Type B pancreatic cell (in vitro differentiated cells): Measurements from ENCODE around the gene CDKN2B. TPM values are rescaled to one million over a fixed set of nuclear protein-coding genes. Genes with fewer than 3 reads are reported as not detected.

Source experiments
- DNase-seq: peaks from one replicate; pipeline ENCODE4 v3.0.0; 2021; ENCODE audit warnings: mixed read lengths; ENCODE audit not compliant: unreplicated experiment; ENCODE audit errors: extremely low spot score
- H3K27ac Mint-ChIP-seq: 2 replicates; pipeline ENCODE4 v1.8.0; 2021; ENCODE audit warnings: mild to moderate bottlenecking, mixed read lengths
- H3K27me3 Mint-ChIP-seq: 2 replicates; pipeline ENCODE4 v1.8.0; 2021; ENCODE audit warnings: mixed read lengths
- H3K36me3 Mint-ChIP-seq: 2 replicates; pipeline ENCODE4 v1.8.0; 2021; ENCODE audit warnings: mixed read lengths
- H3K4me1 Mint-ChIP-seq: one replicate; pipeline ENCODE4 v1.8.0; 2021; ENCODE audit warnings: mixed read lengths; ENCODE audit not compliant: unreplicated experiment
- H3K4me3 Mint-ChIP-seq: 2 replicates; pipeline ENCODE4 v1.8.0; 2021; ENCODE audit warnings: mild to moderate bottlenecking, mixed read lengths
- H3K9me3 Mint-ChIP-seq: 2 replicates; pipeline ENCODE4 v1.8.0; 2021; ENCODE audit warnings: mixed read lengths
- total RNA-seq: library from RNA; stranded (reverse); gene quantifications from 2 replicates; pipeline ENCODE4 v1.2.1, GENCODE V29; 2021; ENCODE audit warnings: low replicate concordance
- TF ChIP-seq, protein P1 (sequence below): fragments of 200-600 bp; sonication (generic); conservative IDR thresholded peaks from 2 replicates; pipeline ENCODE4 v1.5.0; 2021; ENCODE audit warnings: antibody characterized with exemption, mild to moderate bottlenecking

The CDKN2B gene
- total RNA-seq, 1 donor from 2014 or later: 18.4 TPM

- no peak for DNase-seq
- peaks cover 98% of the 10 kb centered on the region for H3K27me3 Mint-ChIP-seq
- TF ChIP-seq, protein P1, sequence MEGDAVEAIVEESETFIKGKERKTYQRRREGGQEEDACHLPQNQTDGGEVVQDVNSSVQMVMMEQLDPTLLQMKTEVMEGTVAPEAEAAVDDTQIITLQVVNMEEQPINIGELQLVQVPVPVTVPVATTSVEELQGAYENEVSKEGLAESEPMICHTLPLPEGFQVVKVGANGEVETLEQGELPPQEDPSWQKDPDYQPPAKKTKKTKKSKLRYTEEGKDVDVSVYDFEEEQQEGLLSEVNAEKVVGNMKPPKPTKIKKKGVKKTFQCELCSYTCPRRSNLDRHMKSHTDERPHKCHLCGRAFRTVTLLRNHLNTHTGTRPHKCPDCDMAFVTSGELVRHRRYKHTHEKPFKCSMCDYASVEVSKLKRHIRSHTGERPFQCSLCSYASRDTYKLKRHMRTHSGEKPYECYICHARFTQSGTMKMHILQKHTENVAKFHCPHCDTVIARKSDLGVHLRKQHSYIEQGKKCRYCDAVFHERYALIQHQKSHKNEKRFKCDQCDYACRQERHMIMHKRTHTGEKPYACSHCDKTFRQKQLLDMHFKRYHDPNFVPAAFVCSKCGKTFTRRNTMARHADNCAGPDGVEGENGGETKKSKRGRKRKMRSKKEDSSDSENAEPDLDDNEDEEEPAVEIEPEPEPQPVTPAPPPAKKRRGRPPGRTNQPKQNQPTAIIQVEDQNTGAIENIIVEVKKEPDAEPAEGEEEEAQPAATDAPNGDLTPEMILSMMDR: no peak
- H3K4me3 Mint-ChIP-seq: no peak overlapping the region
- H3K4me1 Mint-ChIP-seq: no peaks in the 10 kb centered on the region
- H3K27ac Mint-ChIP-seq: no peak overlapping the region
- H3K9me3 Mint-ChIP-seq: no peaks in the 10 kb centered on the region
- no peaks in the 10 kb centered on the region for H3K36me3 Mint-ChIP-seq
Observed at GRCh38 chr9:21982391-21982790, 26.7 kb downstream of the CDKN2B start.

GRCh38 chr9:21976334-21976875, 32.7 kb downstream of the CDKN2B start:
- Mint-ChIP-seq H3K27me3 (peaks cover 98% of the 10 kb centered on the region), H3K9me3 (no peaks in the 10 kb centered on the region), H3K4me1 (peaks cover 5% of the 10 kb centered on the region), H3K27ac (no peak overlapping the region), H3K4me3 (no peak overlapping the region), H3K36me3 (no peaks in the 10 kb centered on the region)
- DNase-seq: no peak
- TF ChIP-seq, protein P1: no peak

DNA sequence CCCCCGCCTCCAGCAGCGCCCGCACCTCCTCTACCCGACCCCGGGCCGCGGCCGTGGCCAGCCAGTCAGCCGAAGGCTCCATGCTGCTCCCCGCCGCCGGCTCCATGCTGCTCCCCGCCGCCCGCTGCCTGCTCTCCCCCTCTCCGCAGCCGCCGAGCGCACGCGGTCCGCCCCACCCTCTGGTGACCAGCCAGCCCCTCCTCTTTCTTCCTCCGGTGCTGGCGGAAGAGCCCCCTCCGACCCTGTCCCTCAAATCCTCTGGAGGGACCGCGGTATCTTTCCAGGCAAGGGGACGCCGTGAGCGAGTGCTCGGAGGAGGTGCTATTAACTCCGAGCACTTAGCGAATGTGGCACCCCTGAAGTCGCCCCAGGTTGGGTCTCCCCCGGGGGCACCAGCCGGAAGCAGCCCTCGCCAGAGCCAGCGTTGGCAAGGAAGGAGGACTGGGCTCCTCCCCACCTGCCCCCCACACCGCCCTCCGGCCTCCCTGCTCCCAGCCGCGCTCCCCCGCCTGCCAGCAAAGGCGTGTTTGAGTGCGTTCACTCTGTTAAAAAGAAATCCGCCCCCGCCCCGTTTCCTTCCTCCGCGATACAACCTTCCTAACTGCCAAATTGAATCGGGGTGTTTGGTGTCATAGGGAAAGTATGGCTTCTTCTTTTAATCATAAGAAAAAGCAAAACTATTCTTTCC, 34.2 kb downstream of the CDKN2B start:
- Mint-ChIP-seq H3K36me3 (peaks cover 2% of the 10 kb centered on the region), H3K27ac (no peak overlapping the region), H3K27me3 (peaks cover 99% of the 10 kb centered on the region), H3K4me3 (peak overlapping the region; percentile 85), H3K4me1 (peaks cover 10% of the 10 kb centered on the region), H3K9me3 (no peaks in the 10 kb centered on the region)
- TF ChIP-seq, protein P1: no peak
- no peak for DNase-seq

- Mint-ChIP-seq H3K4me1 (peaks cover 10% of the 10 kb centered on the region), H3K4me3 (peak overlapping the region; percentile 85), H3K36me3 (peaks cover 3% of the 10 kb centered on the region), H3K9me3 (no peaks in the 10 kb centered on the region), H3K27ac (no peak overlapping the region), H3K27me3 (peaks cover 99% of the 10 kb centered on the region)
- TF ChIP-seq, protein P1: no peak
- no peak for DNase-seq
Observed at GRCh38 chr9:21974343-21974721, 34.8 kb downstream of the CDKN2B start.

DNA sequence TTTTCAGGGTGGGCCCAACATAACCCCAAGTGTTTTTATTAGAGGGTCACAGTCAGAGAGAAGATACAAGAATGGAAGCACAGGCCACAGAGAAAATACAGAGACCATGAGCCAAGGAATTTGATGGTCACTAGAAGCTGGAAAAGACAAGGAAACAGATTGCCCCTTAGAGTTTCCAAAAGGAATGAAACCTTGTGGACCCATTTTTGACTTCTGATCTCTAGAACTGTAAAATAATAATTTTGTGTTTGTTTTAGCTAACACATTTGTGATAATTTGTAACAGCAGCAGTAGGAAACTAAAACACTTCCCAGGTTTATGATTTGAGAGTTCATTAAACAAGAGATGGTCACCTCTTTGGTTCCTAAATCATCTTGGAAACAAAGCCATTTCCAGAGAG, 36.7 kb downstream of the CDKN2B start:
- Mint-ChIP-seq H3K9me3 (no peaks in the 10 kb centered on the region), H3K27ac (no peak overlapping the region), H3K4me3 (no peak overlapping the region), H3K27me3 (peaks cover 99% of the 10 kb centered on the region), H3K36me3 (peaks cover 3% of the 10 kb centered on the region), H3K4me1 (peaks cover 15% of the 10 kb centered on the region)
- no peak for DNase-seq
- TF ChIP-seq, protein P1: no peak
